Suprapubic skin (tissue), 4 donors: ENCODE results near the gene AUTS2. TPM values are rescaled to one million over a fixed set of nuclear protein-coding genes. Genes with fewer than 3 reads are reported as not detected.

Source experiments
- DNase-seq, 2 donors: peaks; one replicate each; pipeline ENCODE4 v3.0.0-alpha.2; 2019; ENCODE audit warnings: low spot score in 2 of 2
- H3K27ac ChIP-seq: fragments of 200-600 bp; sonication (generic); one replicate; pipeline ENCODE4 v1.5.1; 2019
- H3K27me3 ChIP-seq: fragments of 200-600 bp; sonication (generic); one replicate; pipeline ENCODE4 v1.5.1; 2019
- H3K36me3 ChIP-seq: fragments of 200-600 bp; sonication (generic); one replicate; pipeline ENCODE4 v1.5.1; 2019
- H3K4me1 ChIP-seq: fragments of 200-600 bp; sonication (generic); one replicate; pipeline ENCODE4 v1.5.1; 2019
- H3K4me3 ChIP-seq: fragments of 200-600 bp; sonication (generic); one replicate; pipeline ENCODE4 v1.5.1; 2019; ENCODE audit warnings: mild to moderate bottlenecking
- H3K9me3 ChIP-seq: fragments of 200-600 bp; sonication (generic); one replicate; pipeline ENCODE4 v1.5.1; 2019
- CTCF ChIP-seq, 2 donors: fragments of 200-600 bp in 1 of 2; fragments of 450-650 bp in 1 of 2; sonication (generic) in 1 of 2; IDR thresholded peaks; one replicate each; pipeline ENCODE4 v1.5.1; 2016 to 2019; ENCODE audit warnings: antibody characterized with exemption in 2 of 2, mild to moderate bottlenecking in 1 of 2, moderate library complexity in 1 of 2
- EP300 ChIP-seq: sonication (generic); formaldehyde crosslinking; IDR thresholded peaks from one replicate; pipeline ENCODE4 v1.6.1; 2017; ENCODE audit warnings: antibody characterized with exemption
- POLR2A ChIP-seq, 2 donors: fragments of 450-650 bp; IDR thresholded peaks; one replicate each; pipeline ENCODE4 v1.6.1; 2017; ENCODE audit warnings: antibody characterized with exemption in 2 of 2, mild to moderate bottlenecking in 2 of 2, moderate library complexity in 2 of 2
- POLR2AphosphoS5 ChIP-seq, 3 donors: sonication (generic); formaldehyde crosslinking; IDR thresholded peaks; one replicate each; pipeline ENCODE4 v1.6.1; 2017; ENCODE audit warnings: antibody characterized with exemption in 3 of 3
- WGBS: methylation state at CpG from one replicate; pipeline ENCODE4 v1.1.5; 2018; 5-methylcytosine and 5-hydroxymethylcytosine counted together
- total RNA-seq, 4 donors: library from RNA; depleted of rRNA; stranded (reverse); fragments of >200 nt; gene quantifications; one replicate each; pipeline ENCODE4 v1.1.0, GENCODE V29; 2016

The AUTS2 gene
- total RNA-seq, 4 donors from 2014 or later: 31.0 to 102 (median 56.4) TPM

- Histone ChIP-seq H3K27me3 (no peaks in the 10 kb centered on the region), H3K4me1 (no peaks in the 10 kb centered on the region), H3K36me3 (no peaks in the 10 kb centered on the region), H3K4me3 (no peak overlapping the region), H3K27ac (no peak overlapping the region), H3K9me3 (no peaks in the 10 kb centered on the region)
- 88% methylated on average over 1 of the region's 1 CpG for WGBS
- TF ChIP-seq POLR2AphosphoS5 (IDR thresholded peaks at IDR 0.05): no peak
- TF ChIP-seq POLR2A (IDR thresholded peaks at IDR 0.05): no peak
- TF ChIP-seq EP300: no peak
- no peak for TF ChIP-seq CTCF (IDR thresholded peaks at IDR 0.05)
- DNase-seq: no peak
Measured at GRCh38 chr7:70371652-70372051, 773.4 kb downstream of the AUTS2 start.

- TF ChIP-seq CTCF (IDR thresholded peaks at IDR 0.05) (no peak), POLR2A (IDR thresholded peaks at IDR 0.05) (no peak), EP300 (no peak)
- DNase-seq: no peak
- Histone ChIP-seq H3K4me1 (no peaks in the 10 kb centered on the region), H3K4me3 (no peak overlapping the region), H3K27ac (no peak overlapping the region), H3K9me3 (no peaks in the 10 kb centered on the region), H3K36me3 (no peaks in the 10 kb centered on the region), H3K27me3 (no peaks in the 10 kb centered on the region)
- 75% methylated on average over 6 of the region's 6 CpGs for WGBS
Measured at GRCh38 chr7:70372768-70373515, 774.7 kb downstream of the AUTS2 start.

- Histone ChIP-seq H3K27me3 (no peaks in the 10 kb centered on the region), H3K36me3 (no peaks in the 10 kb centered on the region), H3K9me3 (no peaks in the 10 kb centered on the region), H3K4me1 (no peaks in the 10 kb centered on the region), H3K27ac (no peak overlapping the region), H3K4me3 (no peak overlapping the region)
- no peak for DNase-seq
- TF ChIP-seq POLR2A (IDR thresholded peaks at IDR 0.05) (no peak), EP300 (no peak), POLR2AphosphoS5 (IDR thresholded peaks at IDR 0.05) (no peak), CTCF (IDR thresholded peaks at IDR 0.05) (no peak)
- WGBS: 88% methylated on average over 6 of the region's 6 CpGs
Measured at GRCh38 chr7:70374772-70375533, 776.7 kb downstream of the AUTS2 start.

GRCh38 chr7:70376561-70377031 is 778.3 kb downstream of the AUTS2 start:
- Histone ChIP-seq H3K27ac (no peak overlapping the region), H3K4me3 (no peak overlapping the region), H3K4me1 (no peaks in the 10 kb centered on the region), H3K36me3 (no peaks in the 10 kb centered on the region), H3K27me3 (no peaks in the 10 kb centered on the region), H3K9me3 (no peaks in the 10 kb centered on the region)
- 76% methylated on average over 4 of the region's 4 CpGs for WGBS
- TF ChIP-seq POLR2AphosphoS5 (IDR thresholded peaks at IDR 0.05) (no peak), CTCF (IDR thresholded peaks at IDR 0.05) (no peak), POLR2A (IDR thresholded peaks at IDR 0.05) (no peak), EP300 (no peak)
- DNase-seq: no peak

- Histone ChIP-seq H3K27ac (no peak overlapping the region), H3K9me3 (no peaks in the 10 kb centered on the region), H3K27me3 (no peaks in the 10 kb centered on the region), H3K4me1 (no peaks in the 10 kb centered on the region), H3K4me3 (no peak overlapping the region), H3K36me3 (no peaks in the 10 kb centered on the region)
- over 99% methylated on average over 7 of the region's 7 CpGs for WGBS
- DNase-seq: no peak
- no peak for TF ChIP-seq POLR2A (IDR thresholded peaks at IDR 0.05)
- no peak for TF ChIP-seq CTCF (IDR thresholded peaks at IDR 0.05)
- no peak for TF ChIP-seq EP300
- TF ChIP-seq POLR2AphosphoS5 (IDR thresholded peaks at IDR 0.05): no peak
Measured at GRCh38 chr7:70377957-70378356, 779.7 kb downstream of the AUTS2 start.
